T-helper 1 cell treated with Interleukin-12 subunit alpha and Interleukin-12 subunit beta and Interleukin-4 antibody, amounts not matched to agents 30 ng/mL and 1 ng/mL, for 36 hours (primary cell): ENCODE data around the gene HTT. TPM values are rescaled to one million over a fixed set of nuclear protein-coding genes. Genes with fewer than 3 reads are reported as not detected.

ENCODE experiments used
- intact Hi-C: fragments of 100-400 bp; cut with micrococcal nuclease; formaldehyde crosslinking; loops from one replicate; pipeline ENCODE4 v1.15.1; 2024
- total RNA-seq: library from RNA; stranded (reverse); gene quantifications from 2 replicates; pipeline ENCODE4 v1.2.3, GENCODE V29; 2022

The HTT gene
- total RNA-seq, 1 donor from 2014 or later = 79.1 TPM

DNA sequence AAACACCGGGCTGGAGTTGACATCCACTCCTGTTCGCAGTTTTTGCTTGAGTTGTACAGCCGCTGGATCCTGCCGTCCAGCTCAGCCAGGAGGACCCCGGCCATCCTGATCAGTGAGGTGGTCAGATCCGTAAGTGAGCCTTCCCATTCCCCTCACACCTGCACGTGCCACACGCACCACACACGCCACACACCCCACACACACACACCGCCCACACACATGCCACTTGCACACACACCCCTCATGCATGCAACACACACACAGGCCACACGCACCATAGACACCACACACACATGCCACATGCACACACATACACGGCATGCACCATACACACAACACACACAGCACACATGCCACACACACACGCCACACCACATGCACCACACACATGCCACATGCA, 154.4 kb downstream of the HTT start:
- intact Hi-C loops = no loop called here

DNA sequence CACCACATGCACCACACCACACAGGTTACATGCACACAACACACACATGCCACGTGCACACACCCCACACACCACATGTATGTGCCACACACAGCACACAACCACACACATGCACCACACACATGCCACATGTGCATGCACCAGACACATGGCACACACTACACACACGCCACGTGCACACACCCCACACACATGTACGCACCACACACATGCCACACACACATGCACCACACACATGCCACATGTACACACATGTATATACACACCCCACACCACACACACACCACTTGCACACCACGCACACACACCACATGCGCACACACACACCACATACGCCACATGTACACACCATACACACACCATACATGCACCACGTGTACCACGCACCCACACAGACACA, 154.8 kb downstream of the HTT start:
- intact Hi-C loops = no loop called here

DNA sequence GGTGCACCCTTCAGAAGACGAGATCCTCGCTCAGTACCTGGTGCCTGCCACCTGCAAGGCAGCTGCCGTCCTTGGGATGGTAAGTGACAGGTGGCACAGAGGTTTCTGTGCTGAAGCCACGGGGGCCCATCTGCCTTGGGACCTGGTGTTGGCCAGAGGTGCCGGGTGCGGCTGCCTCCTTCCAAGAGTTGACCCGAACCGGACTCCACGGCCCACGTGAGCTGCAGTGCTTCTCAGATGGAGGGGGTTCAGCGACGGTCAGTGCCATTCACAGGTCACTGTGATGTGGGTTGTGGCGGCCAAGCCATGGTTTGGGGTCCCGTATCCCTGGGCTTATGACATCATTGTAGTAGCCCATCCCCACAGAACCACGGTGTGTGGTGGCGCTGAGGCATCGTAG, 155.5 kb downstream of the HTT start:
- intact Hi-C loops = no loop called here

DNA sequence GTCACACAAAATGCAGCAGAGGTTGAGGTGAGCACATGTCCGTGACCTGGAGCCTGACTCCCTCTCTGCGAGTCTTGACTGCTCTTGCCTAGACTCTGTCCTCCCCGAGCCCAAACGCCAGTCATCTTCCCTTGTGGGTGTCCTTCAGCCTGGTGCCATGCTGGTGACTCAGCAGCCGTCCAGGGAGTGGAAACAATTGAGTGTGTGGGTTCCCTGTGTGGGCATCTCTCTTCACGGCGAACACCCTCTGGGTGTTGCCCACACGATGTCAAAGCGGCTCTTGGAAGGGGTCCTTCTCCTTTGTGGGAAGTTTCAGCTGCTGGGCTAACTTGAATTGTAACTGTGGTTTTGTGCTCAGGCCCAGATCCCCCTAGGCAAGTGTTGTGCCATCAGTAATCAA, 157.0 kb downstream of the HTT start:
- intact Hi-C loops = no loop called here

DNA sequence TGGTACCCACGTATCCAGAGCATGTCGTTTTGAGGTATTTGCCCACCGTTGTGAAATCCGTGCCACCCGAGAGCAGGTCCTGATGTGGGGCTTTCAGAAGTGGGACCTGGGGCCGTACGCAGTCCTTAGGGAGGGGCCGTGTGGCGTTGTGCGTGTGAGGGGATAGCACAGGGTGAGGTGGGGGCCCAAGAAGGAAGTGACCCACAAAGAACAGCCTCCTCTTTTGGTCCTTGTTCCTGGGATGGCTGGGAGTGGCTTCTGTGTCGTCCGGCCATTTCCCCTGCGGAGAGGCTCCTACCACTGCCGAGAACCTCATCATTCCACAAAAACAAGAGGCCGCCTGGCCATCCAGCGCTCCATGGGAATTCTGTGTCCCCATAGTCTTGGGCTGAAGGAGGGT, 157.5 kb downstream of the HTT start:
- intact Hi-C loops = no loop called here

DNA sequence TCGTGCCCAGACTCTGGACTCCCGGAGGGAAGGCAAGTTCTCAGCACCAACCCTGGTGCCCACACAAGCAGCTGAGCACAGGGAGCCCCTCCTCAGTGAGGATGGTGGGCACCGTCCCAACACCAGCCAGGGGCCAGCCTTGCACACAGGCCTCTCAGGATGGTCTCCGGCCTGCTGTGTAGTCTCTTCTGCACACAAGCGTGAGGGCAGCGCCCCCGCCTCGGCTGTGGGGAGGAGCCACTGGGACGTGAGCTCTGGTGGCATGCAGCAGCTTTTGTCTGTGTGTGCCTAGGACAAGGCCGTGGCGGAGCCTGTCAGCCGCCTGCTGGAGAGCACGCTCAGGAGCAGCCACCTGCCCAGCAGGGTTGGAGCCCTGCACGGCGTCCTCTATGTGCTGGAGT, 158.4 kb downstream of the HTT start:
- intact Hi-C loops = no loop called here

DNA sequence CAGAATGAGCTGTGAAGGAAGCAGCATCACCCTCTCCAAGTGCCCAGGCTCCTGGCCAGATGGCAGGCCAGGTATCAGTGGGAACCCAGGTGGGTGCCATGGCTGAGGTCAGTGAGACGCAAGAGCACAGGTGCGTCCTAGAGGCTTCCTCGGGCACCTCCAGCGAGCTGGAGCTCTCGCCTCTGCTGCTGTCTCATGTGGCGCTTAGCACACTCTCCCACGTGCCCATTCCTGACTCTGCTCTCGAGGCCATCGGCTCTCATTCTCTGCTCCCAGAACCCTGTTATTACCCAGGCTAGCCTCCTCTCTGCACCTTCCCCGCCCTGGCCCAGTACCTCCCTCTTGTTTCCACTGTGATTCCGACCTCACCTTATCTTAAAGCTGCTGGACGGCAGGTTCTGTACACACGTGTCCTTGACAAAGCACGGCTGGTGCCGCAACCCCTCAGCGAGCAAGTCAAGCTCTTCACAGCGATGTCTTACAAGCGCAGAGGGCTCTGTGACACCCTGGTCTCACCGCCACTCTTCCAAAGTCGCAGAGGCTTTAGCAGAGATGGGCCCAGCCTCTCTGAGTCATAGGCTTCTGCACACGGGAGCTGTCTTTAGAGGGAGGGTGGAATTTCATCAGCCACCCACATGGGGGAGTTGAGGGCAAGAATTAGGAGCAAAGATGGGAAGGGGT, 159.1 kb downstream of the HTT start:
- intact Hi-C loops = no loop called here

DNA sequence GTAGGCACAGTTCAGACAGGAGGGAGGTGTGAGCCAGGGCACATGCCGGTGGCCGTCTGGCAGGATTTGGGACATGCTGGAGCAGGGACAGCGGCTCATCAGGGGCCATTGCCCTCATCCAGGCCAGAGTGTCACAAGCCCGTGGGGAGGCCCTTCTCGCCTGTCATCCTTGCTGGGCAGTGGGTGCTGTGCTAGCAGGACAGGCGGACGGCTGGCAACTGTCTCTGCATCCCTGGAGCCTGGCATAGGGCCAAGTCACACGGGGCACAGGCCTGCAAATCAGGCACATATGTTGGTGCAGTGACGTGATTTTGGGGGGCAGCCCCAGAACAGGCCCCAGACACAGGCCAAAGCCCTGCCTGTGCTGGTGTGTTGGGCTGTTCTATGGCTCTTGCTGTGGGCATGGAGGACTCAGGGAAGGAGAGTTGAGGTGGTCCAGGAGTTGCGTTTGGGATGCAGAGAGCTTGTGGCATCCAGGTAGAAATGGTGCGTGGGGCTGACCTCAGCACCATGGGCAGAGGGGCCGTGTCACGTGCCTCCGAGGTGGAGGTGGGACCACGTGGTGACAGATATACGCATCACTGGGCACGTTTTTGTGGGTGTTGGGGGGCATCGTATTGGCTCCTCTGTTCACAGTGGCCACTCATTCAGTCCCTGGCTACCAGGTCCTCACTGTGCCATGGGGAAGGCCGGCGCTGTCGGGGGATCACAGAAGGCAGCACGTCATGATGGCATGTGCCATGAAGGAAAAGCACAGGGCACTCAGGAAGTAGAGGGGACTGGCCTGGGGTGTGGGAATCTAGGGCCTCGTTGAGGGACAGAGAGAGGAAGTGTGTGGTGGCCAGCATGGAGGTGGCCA, 159.9 kb downstream of the HTT start:
- intact Hi-C loops = no loop called here

DNA sequence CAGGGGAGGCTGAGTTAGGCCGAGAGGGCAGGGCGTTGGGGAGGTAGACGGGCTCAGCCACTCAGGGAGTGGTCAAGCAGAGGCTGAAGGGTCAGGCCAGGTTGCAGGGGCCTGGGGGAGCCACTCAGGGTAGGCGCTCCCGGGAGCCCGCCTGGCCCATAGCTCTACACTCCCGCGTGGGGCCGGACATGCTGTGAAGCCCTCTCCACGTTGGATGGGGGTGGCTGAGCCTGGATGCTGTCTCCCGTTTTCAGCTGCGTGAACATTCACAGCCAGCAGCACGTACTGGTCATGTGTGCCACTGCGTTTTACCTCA, 160.5 kb downstream of the HTT start:
- intact Hi-C loops = no loop called here

DNA sequence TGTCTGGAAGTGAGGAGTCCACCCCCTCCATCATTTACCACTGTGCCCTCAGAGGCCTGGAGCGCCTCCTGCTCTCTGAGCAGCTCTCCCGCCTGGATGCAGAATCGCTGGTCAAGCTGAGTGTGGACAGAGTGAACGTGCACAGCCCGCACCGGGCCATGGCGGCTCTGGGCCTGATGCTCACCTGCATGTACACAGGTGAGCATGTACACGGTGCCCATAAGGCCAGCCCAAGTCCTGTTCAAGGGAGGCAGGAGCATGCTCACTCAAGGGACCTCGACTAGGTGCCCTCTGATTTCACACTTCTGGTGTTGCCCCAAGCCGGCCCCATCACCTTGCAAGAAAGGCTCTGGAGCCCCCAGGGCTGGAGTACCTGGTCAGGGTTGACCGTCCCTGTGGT, 161.1 kb downstream of the HTT start:
- intact Hi-C loops = no loop called here

DNA sequence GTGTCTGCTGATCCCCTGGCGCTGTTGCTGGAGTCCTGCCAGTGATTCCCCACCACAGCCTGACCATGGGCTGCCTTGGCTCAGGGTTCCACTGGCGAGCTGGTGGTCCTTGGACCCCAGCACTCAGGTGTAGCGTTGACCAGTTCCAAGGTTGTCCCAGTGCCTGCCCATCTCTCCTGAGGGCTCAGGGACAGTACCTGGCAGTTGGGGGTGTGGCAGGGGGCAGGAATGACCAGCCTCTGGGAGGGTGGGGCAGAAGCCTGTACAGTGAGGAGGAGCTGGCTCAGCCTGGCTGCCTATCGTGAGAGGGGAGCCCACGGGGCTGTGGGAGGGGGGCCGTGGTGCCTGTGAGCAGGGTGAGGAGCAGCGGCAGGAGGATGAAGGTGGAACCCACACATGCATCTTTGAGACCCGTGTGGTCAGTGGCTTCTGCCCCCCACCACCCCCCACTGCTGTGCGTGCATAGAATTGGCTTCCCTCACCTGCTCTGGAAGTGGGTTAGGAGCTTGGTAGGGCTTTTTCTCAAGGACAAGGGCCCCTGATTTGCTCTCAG, 161.9 kb downstream of the HTT start:
- intact Hi-C loops = no loop called here

DNA sequence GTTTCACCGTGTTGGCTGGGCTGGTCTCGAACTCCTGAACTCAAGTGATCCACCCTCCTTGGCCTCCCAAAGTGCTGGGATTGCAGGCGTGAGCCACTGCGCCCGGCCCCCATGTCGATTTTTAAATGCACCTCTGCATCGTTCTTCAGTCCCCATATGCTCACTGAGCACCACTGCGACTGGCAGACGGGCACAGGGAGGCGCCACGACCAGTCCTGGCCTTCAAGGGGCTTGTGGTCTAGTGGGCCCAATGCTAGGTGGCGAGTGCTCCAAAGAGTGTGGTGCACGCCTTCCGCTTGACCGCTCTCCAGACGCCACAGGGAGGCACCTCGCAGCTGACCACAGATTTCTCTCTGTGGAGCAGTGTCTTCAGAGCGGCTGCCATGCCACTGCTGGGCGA, 162.8 kb downstream of the HTT start:
- intact Hi-C loops = no loop called here

DNA sequence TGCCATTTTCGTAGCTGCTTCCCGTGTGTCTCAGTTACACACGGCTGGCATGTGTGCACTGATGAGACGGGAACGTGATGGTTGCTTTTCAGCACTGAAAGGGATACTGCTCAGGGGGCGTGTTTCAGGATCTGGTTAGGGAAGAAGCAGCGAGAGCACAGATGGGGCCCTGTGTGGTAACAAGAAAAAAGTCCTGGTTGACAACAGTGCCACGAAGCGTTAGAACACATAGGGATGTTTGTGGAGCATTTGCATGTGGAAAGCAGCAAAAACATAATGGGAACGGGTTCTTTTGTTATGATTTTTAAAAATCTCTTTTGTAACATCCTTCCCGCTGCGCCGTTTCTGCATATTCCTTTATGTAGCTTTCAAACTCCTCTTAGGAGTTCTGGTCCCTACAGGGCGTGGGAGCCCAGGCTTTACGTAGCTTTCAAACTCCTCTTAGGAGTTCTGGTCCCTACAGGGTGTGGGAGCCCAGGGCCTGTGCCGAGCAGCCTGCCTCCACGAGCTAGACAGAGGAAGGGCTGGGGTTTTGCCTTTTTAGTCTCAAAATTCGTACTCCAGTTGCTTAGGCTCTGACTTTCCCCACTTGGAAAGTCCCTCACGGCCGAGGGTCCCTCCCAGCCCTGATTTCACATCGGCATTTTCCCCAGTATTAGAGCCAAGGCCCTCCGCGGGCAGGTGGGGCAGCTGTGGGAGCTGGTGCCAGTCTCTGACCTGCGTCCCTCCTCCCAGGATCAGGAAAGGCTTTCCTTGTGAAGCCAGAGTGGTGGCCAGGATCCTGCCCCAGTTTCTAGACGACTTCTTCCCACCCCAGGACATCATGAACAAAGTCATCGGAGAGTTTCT, 163.5 kb downstream of the HTT start:
- intact Hi-C loops = no loop called here

DNA sequence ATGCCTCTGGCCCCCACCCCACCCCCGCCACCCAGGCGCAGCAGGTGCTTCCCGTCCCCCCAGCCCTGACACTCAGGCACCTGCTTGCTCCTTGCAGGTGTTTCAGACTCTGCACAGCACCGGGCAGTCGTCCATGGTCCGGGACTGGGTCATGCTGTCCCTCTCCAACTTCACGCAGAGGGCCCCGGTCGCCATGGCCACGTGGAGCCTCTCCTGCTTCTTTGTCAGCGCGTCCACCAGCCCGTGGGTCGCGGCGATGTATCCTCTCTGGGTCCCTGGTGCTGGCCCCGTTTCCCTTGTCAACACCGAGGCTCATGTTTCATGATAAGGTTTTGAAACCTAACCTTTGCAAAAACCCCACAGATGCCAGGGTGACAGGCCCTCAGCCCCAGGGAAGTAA, 164.2 kb downstream of the HTT start:
- intact Hi-C loops = no loop called here

DNA sequence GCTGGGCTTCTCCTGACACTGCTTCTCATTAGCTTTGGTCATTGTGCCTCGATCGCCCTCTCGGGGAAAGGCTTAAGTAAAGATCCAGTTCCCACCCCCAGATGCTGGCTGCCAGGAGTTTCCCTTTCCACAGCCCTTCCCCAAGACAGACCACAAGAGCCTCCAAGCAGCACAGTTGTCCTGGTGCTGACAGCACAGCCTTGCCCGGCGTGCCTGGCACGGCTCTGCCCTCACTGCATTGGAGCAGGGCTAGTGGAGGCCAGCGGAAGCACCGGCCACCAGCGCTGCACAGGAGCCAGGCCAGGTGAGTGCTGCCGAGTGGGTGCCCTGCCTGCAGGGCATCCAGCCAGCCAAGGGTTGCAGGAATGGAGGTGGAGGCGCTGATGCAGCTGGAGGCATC, 164.8 kb downstream of the HTT start:
- intact Hi-C loops = no loop called here

DNA sequence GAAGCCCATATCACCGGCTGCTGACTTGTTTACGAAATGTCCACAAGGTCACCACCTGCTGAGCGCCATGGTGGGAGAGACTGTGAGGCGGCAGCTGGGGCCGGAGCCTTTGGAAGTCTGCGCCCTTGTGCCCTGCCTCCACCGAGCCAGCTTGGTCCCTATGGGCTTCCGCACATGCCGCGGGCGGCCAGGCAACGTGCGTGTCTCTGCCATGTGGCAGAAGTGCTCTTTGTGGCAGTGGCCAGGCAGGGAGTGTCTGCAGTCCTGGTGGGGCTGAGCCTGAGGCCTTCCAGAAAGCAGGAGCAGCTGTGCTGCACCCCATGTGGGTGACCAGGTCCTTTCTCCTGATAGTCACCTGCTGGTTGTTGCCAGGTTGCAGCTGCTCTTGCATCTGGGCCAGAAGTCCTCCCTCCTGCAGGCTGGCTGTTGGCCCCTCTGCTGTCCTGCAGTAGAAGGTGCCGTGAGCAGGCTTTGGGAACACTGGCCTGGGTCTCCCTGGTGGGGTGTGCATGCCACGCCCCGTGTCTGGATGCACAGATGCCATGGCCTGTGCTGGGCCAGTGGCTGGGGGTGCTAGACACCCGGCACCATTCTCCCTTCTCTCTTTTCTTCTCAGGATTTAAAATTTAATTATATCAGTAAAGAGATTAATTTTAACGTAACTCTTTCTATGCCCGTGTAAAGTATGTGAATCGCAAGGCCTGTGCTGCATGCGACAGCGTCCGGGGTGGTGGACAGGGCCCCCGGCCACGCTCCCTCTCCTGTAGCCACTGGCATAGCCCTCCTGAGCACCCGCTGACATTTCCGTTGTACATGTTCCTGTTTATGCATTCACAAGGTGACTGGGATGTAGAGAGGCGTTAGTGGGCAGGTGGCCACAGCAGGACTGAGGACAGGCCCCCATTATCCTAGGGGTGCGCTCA, 165.8 kb downstream of the HTT start:
- intact Hi-C loops = loop anchor here (10.0 kb wide), 1 partner anchor 45 kb away; no protein-coding TSS in a partner anchor

DNA sequence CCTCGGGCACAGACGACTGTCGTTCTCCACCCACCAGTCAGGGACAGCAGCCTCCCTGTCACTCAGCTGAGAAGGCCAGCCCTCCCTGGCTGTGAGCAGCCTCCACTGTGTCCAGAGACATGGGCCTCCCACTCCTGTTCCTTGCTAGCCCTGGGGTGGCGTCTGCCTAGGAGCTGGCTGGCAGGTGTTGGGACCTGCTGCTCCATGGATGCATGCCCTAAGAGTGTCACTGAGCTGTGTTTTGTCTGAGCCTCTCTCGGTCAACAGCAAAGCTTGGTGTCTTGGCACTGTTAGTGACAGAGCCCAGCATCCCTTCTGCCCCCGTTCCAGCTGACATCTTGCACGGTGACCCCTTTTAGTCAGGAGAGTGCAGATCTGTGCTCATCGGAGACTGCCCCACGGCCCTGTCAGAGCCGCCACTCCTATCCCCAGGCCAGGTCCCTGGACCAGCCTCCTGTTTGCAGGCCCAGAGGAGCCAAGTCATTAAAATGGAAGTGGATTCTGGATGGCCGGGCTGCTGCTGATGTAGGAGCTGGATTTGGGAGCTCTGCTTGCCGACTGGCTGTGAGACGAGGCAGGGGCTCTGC, 166.5 kb downstream of the HTT start:
- intact Hi-C loops = loop anchor here (10.0 kb wide), 1 partner anchor 46 kb away; no protein-coding TSS in a partner anchor

DNA sequence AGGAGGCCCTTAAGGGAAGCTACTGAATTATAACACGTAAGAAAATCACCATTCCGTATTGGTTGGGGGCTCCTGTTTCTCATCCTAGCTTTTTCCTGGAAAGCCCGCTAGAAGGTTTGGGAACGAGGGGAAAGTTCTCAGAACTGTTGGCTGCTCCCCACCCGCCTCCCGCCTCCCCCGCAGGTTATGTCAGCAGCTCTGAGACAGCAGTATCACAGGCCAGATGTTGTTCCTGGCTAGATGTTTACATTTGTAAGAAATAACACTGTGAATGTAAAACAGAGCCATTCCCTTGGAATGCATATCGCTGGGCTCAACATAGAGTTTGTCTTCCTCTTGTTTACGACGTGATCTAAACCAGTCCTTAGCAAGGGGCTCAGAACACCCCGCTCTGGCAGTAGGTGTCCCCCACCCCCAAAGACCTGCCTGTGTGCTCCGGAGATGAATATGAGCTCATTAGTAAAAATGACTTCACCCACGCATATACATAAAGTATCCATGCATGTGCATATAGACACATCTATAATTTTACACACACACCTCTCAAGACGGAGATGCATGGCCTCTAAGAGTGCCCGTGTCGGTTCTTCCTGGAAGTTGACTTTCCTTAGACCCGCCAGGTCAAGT, 167.5 kb downstream of the HTT start:
- intact Hi-C loops = loop anchor here (10.0 kb wide), 1 partner anchor 47 kb away; no protein-coding TSS in a partner anchor

DNA sequence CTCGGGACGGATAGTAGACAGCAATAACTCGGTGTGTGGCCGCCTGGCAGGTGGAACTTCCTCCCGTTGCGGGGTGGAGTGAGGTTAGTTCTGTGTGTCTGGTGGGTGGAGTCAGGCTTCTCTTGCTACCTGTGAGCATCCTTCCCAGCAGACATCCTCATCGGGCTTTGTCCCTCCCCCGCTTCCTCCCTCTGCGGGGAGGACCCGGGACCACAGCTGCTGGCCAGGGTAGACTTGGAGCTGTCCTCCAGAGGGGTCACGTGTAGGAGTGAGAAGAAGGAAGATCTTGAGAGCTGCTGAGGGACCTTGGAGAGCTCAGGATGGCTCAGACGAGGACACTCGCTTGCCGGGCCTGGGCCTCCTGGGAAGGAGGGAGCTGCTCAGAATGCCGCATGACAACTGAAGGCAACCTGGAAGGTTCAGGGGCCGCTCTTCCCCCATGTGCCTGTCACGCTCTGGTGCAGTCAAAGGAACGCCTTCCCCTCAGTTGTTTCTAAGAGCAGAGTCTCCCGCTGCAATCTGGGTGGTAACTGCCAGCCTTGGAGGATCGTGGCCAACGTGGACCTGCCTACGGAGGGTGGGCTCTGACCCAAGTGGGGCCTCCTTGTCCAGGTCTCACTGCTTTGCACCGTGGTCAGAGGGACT, 168.8 kb downstream of the HTT start:
- intact Hi-C loops = loop anchor here (10.0 kb wide), 1 partner anchor 48 kb away; no protein-coding TSS in a partner anchor
